ENCODE results near the gene NOP10. TPM values are rescaled to one million over a fixed set of nuclear protein-coding genes. Genes with fewer than 3 reads are reported as not detected.

Gene NOP10
- total and polyA plus RNA-seq, 11 donors = 96.4 to 384 (median 151) TPM

DNA sequence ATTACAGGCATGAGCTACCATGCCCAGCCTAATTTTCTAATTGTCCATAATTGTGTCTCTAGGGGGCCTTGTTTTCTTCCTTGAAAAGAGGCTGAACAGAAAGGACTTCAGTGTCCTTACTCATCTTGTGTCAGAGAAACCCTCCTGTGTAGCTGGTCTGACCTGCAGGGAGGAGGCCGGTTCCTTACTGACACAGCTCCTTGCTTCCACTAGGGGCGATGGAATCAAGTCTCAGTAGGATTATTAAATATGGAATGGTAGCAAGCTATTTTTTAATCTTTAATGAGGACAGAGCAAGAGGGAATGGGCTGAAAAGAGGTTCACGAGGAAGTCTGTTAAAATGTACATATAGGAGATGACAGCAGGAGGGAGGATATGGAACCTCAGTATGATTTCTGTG lies 15.4 kb upstream of the NOP10 start:
- Histone ChIP-seq H3K27me3 (no peaks in the 10 kb centered on the region), H3K27ac (no peak overlapping the region), H3K9me3 (no peaks in the 10 kb centered on the region), H3K4me3 (no peak overlapping the region), H3K4me1 (no peaks in the 10 kb centered on the region), H3K36me3 (peaks cover 0 to 80% (median 64%) of the 10 kb centered on the region in 9 donors)
- WGBS, 4 donors = 72 to 80% (median 75%) methylated on average over 3 of the region's 3 CpGs
- intact Hi-C loops (cut with DNase I) = loop anchor here in 1 of 10 donors (5.0 kb wide), 1 partner anchor 116 kb away; no protein-coding TSS in a partner anchor
- TF ChIP-seq, protein P1, sequence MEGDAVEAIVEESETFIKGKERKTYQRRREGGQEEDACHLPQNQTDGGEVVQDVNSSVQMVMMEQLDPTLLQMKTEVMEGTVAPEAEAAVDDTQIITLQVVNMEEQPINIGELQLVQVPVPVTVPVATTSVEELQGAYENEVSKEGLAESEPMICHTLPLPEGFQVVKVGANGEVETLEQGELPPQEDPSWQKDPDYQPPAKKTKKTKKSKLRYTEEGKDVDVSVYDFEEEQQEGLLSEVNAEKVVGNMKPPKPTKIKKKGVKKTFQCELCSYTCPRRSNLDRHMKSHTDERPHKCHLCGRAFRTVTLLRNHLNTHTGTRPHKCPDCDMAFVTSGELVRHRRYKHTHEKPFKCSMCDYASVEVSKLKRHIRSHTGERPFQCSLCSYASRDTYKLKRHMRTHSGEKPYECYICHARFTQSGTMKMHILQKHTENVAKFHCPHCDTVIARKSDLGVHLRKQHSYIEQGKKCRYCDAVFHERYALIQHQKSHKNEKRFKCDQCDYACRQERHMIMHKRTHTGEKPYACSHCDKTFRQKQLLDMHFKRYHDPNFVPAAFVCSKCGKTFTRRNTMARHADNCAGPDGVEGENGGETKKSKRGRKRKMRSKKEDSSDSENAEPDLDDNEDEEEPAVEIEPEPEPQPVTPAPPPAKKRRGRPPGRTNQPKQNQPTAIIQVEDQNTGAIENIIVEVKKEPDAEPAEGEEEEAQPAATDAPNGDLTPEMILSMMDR (IDR thresholded peaks at IDR 0.05) = no peak
- no peak for TF ChIP-seq POLR2A (IDR thresholded peaks at IDR 0.05)
- DNase-seq (no peak), ATAC-seq (no peak)

DNA sequence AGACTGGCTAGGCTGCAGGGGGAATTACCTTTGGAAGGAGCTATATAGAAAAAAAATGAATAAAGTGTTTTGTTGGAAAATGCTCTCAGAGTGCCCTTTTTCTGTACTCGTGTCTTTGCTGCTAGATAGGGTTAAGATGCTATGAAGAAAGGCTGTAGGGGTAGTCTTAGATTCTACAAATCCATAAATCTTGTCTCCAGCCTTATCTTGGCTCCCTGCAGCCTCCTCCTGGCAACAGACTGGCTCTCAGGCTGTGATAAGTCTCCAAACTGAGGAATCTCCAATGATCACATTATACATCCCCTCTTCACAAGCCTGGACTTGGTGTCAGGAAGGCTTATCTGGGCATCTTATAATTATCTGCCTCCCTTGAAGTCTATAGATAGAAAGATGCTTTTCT lies 14.7 kb upstream of the NOP10 start:
- DNase-seq (no peak), ATAC-seq (no peak)
- WGBS, 4 donors = 90 to 100% (median 91%) methylated on average over 1 of the region's 1 CpG
- Histone ChIP-seq H3K27ac (no peak overlapping the region), H3K4me3 (no peak overlapping the region), H3K9me3 (no peaks in the 10 kb centered on the region), H3K36me3 (peaks cover 0 to 73% (median 61%) of the 10 kb centered on the region in 9 donors), H3K4me1 (no peaks in the 10 kb centered on the region), H3K27me3 (no peaks in the 10 kb centered on the region)
- TF ChIP-seq, protein P1 (IDR thresholded peaks at IDR 0.05) = no peak
- no peak for TF ChIP-seq POLR2A (IDR thresholded peaks at IDR 0.05)
- intact Hi-C loops (cut with DNase I) = loop anchor here in 1 of 10 donors (5.0 kb wide), 1 partner anchor 115 kb away; no protein-coding TSS in a partner anchor

DNA sequence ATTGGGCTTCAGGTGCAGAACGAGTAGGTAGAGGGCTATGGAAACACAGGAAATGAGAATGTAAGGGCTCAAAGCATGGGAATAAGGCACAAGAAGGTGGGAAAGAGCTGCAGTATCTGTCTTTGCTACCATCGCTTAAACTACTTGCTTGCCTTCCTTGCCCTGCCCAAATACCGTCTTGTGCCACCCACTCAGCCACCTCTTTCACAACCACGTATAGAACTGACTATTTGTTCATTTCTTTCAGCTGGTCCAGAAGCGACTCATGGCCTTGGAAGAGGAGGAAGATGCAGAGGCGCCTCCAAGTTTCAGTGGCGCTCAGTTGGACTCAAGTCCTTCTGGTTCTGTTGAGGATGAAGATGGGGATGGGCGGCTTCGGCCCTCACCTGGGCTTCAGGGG lies 12.3 kb upstream of the NOP10 start:
- peaks cover 0 to 51% (median 37%) of the 10 kb centered on the region in 9 donors for H3K36me3 ChIP-seq
- intact Hi-C loops (cut with DNase I) = loop anchor here in 1 of 10 donors (5.0 kb wide), 1 partner anchor 113 kb away; no protein-coding TSS in a partner anchor

DNA sequence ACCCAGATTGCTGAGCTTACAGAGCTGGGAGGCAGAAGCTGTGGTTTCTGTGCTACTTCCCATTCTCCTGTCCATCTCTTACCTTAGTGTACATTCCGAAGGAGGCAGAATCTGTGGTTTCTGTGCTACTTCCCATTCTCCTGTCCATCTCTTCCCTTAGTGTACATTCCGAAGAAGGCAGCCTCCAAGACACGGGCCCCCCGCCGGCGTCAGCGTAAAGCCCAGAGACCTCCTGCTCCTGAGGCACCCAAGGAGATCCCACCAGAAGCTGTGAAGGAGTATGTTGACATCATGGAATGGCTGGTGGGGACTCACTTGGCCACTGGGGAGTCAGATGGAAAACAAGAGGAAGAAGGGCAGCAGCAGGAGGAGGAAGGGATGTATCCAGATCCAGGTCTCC lies 11.3 kb upstream of the NOP10 start:
- DNase-seq (no peak), ATAC-seq (no peak)
- no peaks in the 10 kb centered on the region for H3K4me1 ChIP-seq
- 94 to 98% (median 96%) methylated on average over 7 of the region's 7 CpGs for WGBS, 4 donors
- no peak overlapping the region for H3K27ac ChIP-seq
- no peaks in the 10 kb centered on the region for H3K27me3 ChIP-seq
- H3K4me3 ChIP-seq = no peak overlapping the region
- H3K9me3 ChIP-seq = no peaks in the 10 kb centered on the region
- TF ChIP-seq, protein P1 (IDR thresholded peaks at IDR 0.05) = no peak
- peaks cover 0 to 41% (median 29%) of the 10 kb centered on the region in 9 donors for H3K36me3 ChIP-seq
- intact Hi-C loops (cut with DNase I) = loop anchor here in 1 of 10 donors (5.0 kb wide), 1 partner anchor 112 kb away; no protein-coding TSS in a partner anchor

More for the DNA sequence above, 12.3 kb upstream of the NOP10 start:
- ATAC-seq (no peak), DNase-seq (no peak)
- Histone ChIP-seq H3K27ac (no peak overlapping the region), H3K27me3 (no peaks in the 10 kb centered on the region), H3K4me1 (no peaks in the 10 kb centered on the region), H3K4me3 (no peak overlapping the region), H3K9me3 (no peaks in the 10 kb centered on the region)
- 91 to 94% (median 92%) methylated on average over 9 of the region's 9 CpGs for WGBS, 4 donors
- TF ChIP-seq POLR2A (IDR thresholded peaks at IDR 0.05) = no peak
- TF ChIP-seq, protein P1 (IDR thresholded peaks at IDR 0.05) = no peak

Data from heart left ventricle (tissue), 16 donors.